ENCODE data around the gene CD36. TPM values are rescaled to one million over a fixed set of nuclear protein-coding genes. Genes with fewer than 3 reads are reported as not detected.

Gene CD36
- total RNA-seq, 4 donors from 2014 or later, result 11.5 to 59.2 (median 31.5) TPM

- Histone ChIP-seq H3K36me3 (no peaks in the 10 kb centered on the region), H3K9me3 (no peaks in the 10 kb centered on the region), H3K4me1 (no peaks in the 10 kb centered on the region), H3K27ac (no peak overlapping the region), H3K27me3 (no peaks in the 10 kb centered on the region), H3K4me3 (no peak overlapping the region)
- in situ Hi-C loops (cut with MboI; ENCODE audit: low pct_ligation_motif_present in 1 of 4, low pct_unique_long_range_greater_than_20kb in 1 of 4, low sequenced_read_pairs in 3 of 4), result loop anchor here in 3 of 4 donors (25.0 kb wide), 1 partner anchor 204 kb away; the partner anchor contains the start of gene SEMA3C (in 3 of the 3)
- no peak for DNase-seq
- intact Hi-C loops (cut with DNase I; ENCODE audit: low total_unique reads), result loop anchor here (10.0 kb wide), 2 partner anchors 207 to 757 kb away; partner anchors contain the start of gene SEMA3C
- TF ChIP-seq POLR2A (IDR thresholded peaks at IDR 0.05) (no peak), EP300 (IDR thresholded peaks at IDR 0.05; ENCODE audit: low read depth) (no peak), POLR2AphosphoS5 (IDR thresholded peaks at IDR 0.05) (no peak), CTCF (IDR thresholded peaks at IDR 0.05) (no peak)
- 50 to 76% methylated on average over 1 to 2 of the region's 2 CpGs for WGBS, 2 donors (ENCODE audit: low coverage in 1 of 2)
Measured at GRCh38 chr7:80708123-80708522, 69.7 kb downstream of the CD36 start.

- Histone ChIP-seq H3K27ac (no peak overlapping the region), H3K27me3 (no peaks in the 10 kb centered on the region), H3K4me3 (no peak overlapping the region), H3K4me1 (no peaks in the 10 kb centered on the region), H3K36me3 (no peaks in the 10 kb centered on the region), H3K9me3 (no peaks in the 10 kb centered on the region)
- TF ChIP-seq POLR2AphosphoS5 (IDR thresholded peaks at IDR 0.05), result no peak
- no peak for TF ChIP-seq EP300 (IDR thresholded peaks at IDR 0.05; ENCODE audit: low read depth)
- TF ChIP-seq POLR2A (IDR thresholded peaks at IDR 0.05), result no peak
- no peak for TF ChIP-seq CTCF (IDR thresholded peaks at IDR 0.05)
- intact Hi-C loops (cut with DNase I; ENCODE audit: low total_unique reads) (no loop called here), in situ Hi-C loops (cut with MboI; ENCODE audit: low pct_ligation_motif_present in 1 of 4, low pct_unique_long_range_greater_than_20kb in 1 of 4, low sequenced_read_pairs in 3 of 4) (loop anchor here in 3 of 4 donors (25.0 kb wide), 1 partner anchor 201 kb away; the partner anchor contains the start of gene SEMA3C (in 3 of the 3))
- WGBS, 2 donors (ENCODE audit: low coverage in 1 of 2), result 37 to 60% methylated on average over 2 of the region's 2 CpGs
- no peak for DNase-seq
Measured at GRCh38 chr7:80711531-80711930, 73.1 kb downstream of the CD36 start.

- Histone ChIP-seq H3K4me3 (no peak overlapping the region), H3K27ac (no peak overlapping the region), H3K27me3 (no peaks in the 10 kb centered on the region), H3K36me3 (no peaks in the 10 kb centered on the region), H3K4me1 (peaks cover 0 to 14% (median 5%) of the 10 kb centered on the region in 4 donors), H3K9me3 (no peaks in the 10 kb centered on the region)
- 78 to 83% methylated on average over 3 of the region's 3 CpGs for WGBS, 2 donors (ENCODE audit: low coverage in 1 of 2)
- DNase-seq, result no peak
- intact Hi-C loops (cut with DNase I; ENCODE audit: low total_unique reads), result no loop called here
- in situ Hi-C loops (cut with MboI; ENCODE audit: low pct_ligation_motif_present in 1 of 4, low pct_unique_long_range_greater_than_20kb in 1 of 4, low sequenced_read_pairs in 3 of 4), result loop anchor here in 3 of 4 donors (25.0 kb wide), 1 partner anchor 193 kb away; the partner anchor contains the start of gene SEMA3C (in 3 of the 3)
- TF ChIP-seq POLR2AphosphoS5 (IDR thresholded peaks at IDR 0.05) (no peak), EP300 (IDR thresholded peaks at IDR 0.05; ENCODE audit: low read depth) (no peak), POLR2A (IDR thresholded peaks at IDR 0.05) (no peak)
Measured at GRCh38 chr7:80719261-80719660, 80.8 kb downstream of the CD36 start.

GRCh38 chr7:80720146-80720545 is 81.7 kb downstream of the CD36 start:
- peaks cover 0 to 15% (median 5%) of the 10 kb centered on the region in 4 donors for H3K4me1 ChIP-seq
- TF ChIP-seq POLR2A (IDR thresholded peaks at IDR 0.05), result no peak
- TF ChIP-seq POLR2AphosphoS5 (IDR thresholded peaks at IDR 0.05), result no peak
- no peak for TF ChIP-seq EP300 (IDR thresholded peaks at IDR 0.05; ENCODE audit: low read depth)
- no peak for TF ChIP-seq CTCF (IDR thresholded peaks at IDR 0.05)
- in situ Hi-C loops (cut with MboI; ENCODE audit: low pct_ligation_motif_present in 1 of 4, low pct_unique_long_range_greater_than_20kb in 1 of 4, low sequenced_read_pairs in 3 of 4) (loop anchor here in 3 of 4 donors (25.0 kb wide), 1 partner anchor 192 kb away; the partner anchor contains the start of gene SEMA3C (in 3 of the 3)), intact Hi-C loops (cut with DNase I; ENCODE audit: low total_unique reads) (no loop called here)
- H3K27ac ChIP-seq, result no peak overlapping the region
- H3K4me3 ChIP-seq, result no peak overlapping the region
- no peaks in the 10 kb centered on the region for H3K36me3 ChIP-seq
- 95% methylated on average over 3 of the region's 3 CpGs; no CpG with 5 or more reads in 1 of the 2 donors for WGBS, 2 donors (ENCODE audit: low coverage in 1 of 2)
- H3K9me3 ChIP-seq, result no peaks in the 10 kb centered on the region
- no peak for DNase-seq
- H3K27me3 ChIP-seq, result no peaks in the 10 kb centered on the region

Data from transverse colon (tissue), 4 donors.